A549 (cell line): Measurements from ENCODE around the gene CEP135. TPM values are rescaled to one million over a fixed set of nuclear protein-coding genes. Genes with fewer than 3 reads are reported as not detected.

Experiments
- ATAC-seq, 2 experiments: fragments of 200-7000 bp in 1 of 2; fragments of >200 bp in 1 of 2; cut with Nextera tagmentation in 1 of 2; cut with Tn5 transposase in 1 of 2; 3 replicates each; pipeline versions ENCODE4 v1.8.0 to v1.9.1; 2018 to 2020; ENCODE audit warnings: mild to moderate bottlenecking in 1 of 2, moderate library complexity in 1 of 2
- CTCF ChIA-PET: fragments of 300-600 bp; sonication (Branson Sonifier 250); formaldehyde crosslinking; extraction: SDS; loops from one replicate; lab custom pipeline; 2021; ENCODE audit warnings: antibody characterized with exemption, inconsistent platforms; lab: Yijun Ruan, JAX
- POLR2A ChIA-PET: fragments of 350-600 bp; formaldehyde crosslinking; extraction: SDS; loops from one replicate; lab custom pipeline; 2021; ENCODE audit warnings: antibody characterized with exemption, inconsistent platforms; lab: Yijun Ruan, JAX
- DNase-seq, 2 experiments: peaks; one replicate each; pipeline versions ENCODE4 v3.0.0 to v3.0.0-alpha.2; 2011 to 2016; ENCODE audit warnings: low read depth in 1 of 2, low spot score in 1 of 2
- FAIRE-seq: peaks from 2 replicates; lab custom pipeline; 2011; peaks lifted over from hg19 to GRCh38; lab: Jason Lieb, UNC
- H3K27ac ChIP-seq, 2 experiments: fragments of >200 bp; sonication (Bioruptor Twin); formaldehyde crosslinking; 3 replicates each; pipeline ENCODE4 v1.5.1; 2016 to 2017
- H3K4me1 ChIP-seq: fragments of >200 bp; sonication (Bioruptor Twin); formaldehyde crosslinking; 3 replicates; pipeline ENCODE4 v1.6.1; 2016
- H3K4me2 ChIP-seq: fragments of >200 bp; sonication (Bioruptor Twin); formaldehyde crosslinking; 3 replicates; pipeline ENCODE4 v1.6.1; 2016
- H3K4me3 ChIP-seq: fragments of >200 bp; sonication (Bioruptor Twin); formaldehyde crosslinking; 3 replicates; pipeline ENCODE4 v1.5.1; 2016
- H3K9me3 ChIP-seq: fragments of >200 bp; sonication (Bioruptor Twin); formaldehyde crosslinking; 3 replicates; pipeline ENCODE4 v1.6.1; 2016
- BHLHE40 ChIP-seq: IDR thresholded peaks from 2 replicates; pipeline ENCODE4 v1.6.1; 2012; ENCODE audit warnings: low read depth, low read length, inconsistent platforms
- CBX8 ChIP-seq: fragments of 200-600 bp; sonication (generic); IDR thresholded peaks from 2 replicates; pipeline ENCODE4 v1.6.1; 2016
- E2F6 ChIP-seq: IDR thresholded peaks from 2 replicates; pipeline ENCODE4 v1.6.1; 2012; ENCODE audit warnings: low read depth, borderline replicate concordance
- ELK1 ChIP-seq: fragments of 150-350 bp; IDR thresholded peaks from 2 replicates; pipeline ENCODE4 v1.6.1; 2014; ENCODE audit warnings: low read depth, mild to moderate bottlenecking, low read length
- EP300 ChIP-seq, 2 experiments: fragments of >200 bp; sonication (Bioruptor Twin); formaldehyde crosslinking; IDR thresholded peaks; 2 replicates in 1 of 2; 3 replicates in 1 of 2; pipeline ENCODE4 v1.6.1; 2016 to 2017
- ESRRA ChIP-seq: fragments of 150-350 bp; IDR thresholded peaks from 2 replicates; pipeline ENCODE4 v1.6.1; 2014; ENCODE audit warnings: mild to moderate bottlenecking, low read length, borderline replicate concordance
- FOSL2 ChIP-seq, 2 experiments: fragments of 450-650 bp in 1 of 2; fragments of >200 bp in 1 of 2; sonication (Bioruptor Twin) in 1 of 2; formaldehyde crosslinking; IDR thresholded peaks; 2 replicates each; pipeline versions ENCODE4 v1.5.0 to v1.6.1; 2016 to 2020; ENCODE audit warnings: mild to moderate bottlenecking in 1 of 2, moderate library complexity in 1 of 2
- FOXS1 ChIP-seq: fragments of 250-450 bp; sonication (Bioruptor Pico); IDR thresholded peaks from 2 replicates; pipeline ENCODE4 v1.5.0; 2020; ENCODE audit warnings: mild to moderate bottlenecking, moderate library complexity
- GATA3 ChIP-seq: IDR thresholded peaks from 2 replicates; pipeline ENCODE4 v1.6.1; 2012; ENCODE audit warnings: borderline replicate concordance
- HDAC2 ChIP-seq: fragments of 200-600 bp; sonication (generic); IDR thresholded peaks from 2 replicates; pipeline ENCODE4 v1.6.1; 2016
- HES2 ChIP-seq: fragments of >200 bp; sonication (Bioruptor Twin); formaldehyde crosslinking; IDR thresholded peaks from 2 replicates; pipeline ENCODE4 v1.6.1; 2016
- HEYL ChIP-seq: fragments of 250-450 bp; sonication (Bioruptor Pico); IDR thresholded peaks from 2 replicates; pipeline ENCODE4 v1.8.0; 2021; ENCODE audit warnings: mild to moderate bottlenecking, moderate library complexity
- HOXA7 ChIP-seq: fragments of 250-450 bp; sonication (Bioruptor Pico); IDR thresholded peaks from 2 replicates; pipeline ENCODE4 v1.5.0; 2020; ENCODE audit warnings: mild to moderate bottlenecking, moderate library complexity
- KDM1A ChIP-seq: fragments of 200-600 bp; sonication (generic); IDR thresholded peaks from 2 replicates; pipeline ENCODE4 v1.6.1; 2016; ENCODE audit warnings: low read depth, mild to moderate bottlenecking
- MYC ChIP-seq: IDR thresholded peaks from 2 replicates; pipeline ENCODE4 v1.6.1; 2012; ENCODE audit warnings: mild to moderate bottlenecking, inconsistent platforms, low read length, improper control_type of control experiment, borderline replicate concordance
- POLR2A ChIP-seq: IDR thresholded peaks from 2 replicates; pipeline ENCODE4 v1.6.1; 2012; ENCODE audit warnings: mild to moderate bottlenecking, low read length
- POLR2AphosphoS2 ChIP-seq: conservative IDR thresholded peaks from 2 replicates; pipeline ENCODE4 v1.6.1; 2012; ENCODE audit warnings: low read length, improper control_type of control experiment, inconsistent platforms
- REST ChIP-seq: fragments of 200-600 bp; sonication (generic); IDR thresholded peaks from 2 replicates; pipeline ENCODE4 v1.6.1; 2016; ENCODE audit warnings: antibody characterized with exemption, mild to moderate bottlenecking, moderate library complexity
- SMC3 ChIP-seq: fragments of >200 bp; sonication (Bioruptor Twin); formaldehyde crosslinking; IDR thresholded peaks from 3 replicates; pipeline ENCODE4 v1.6.1; 2018; ENCODE audit warnings: inconsistent platforms
- USF2 ChIP-seq: fragments of 450-650 bp; IDR thresholded peaks from 2 replicates; pipeline ENCODE4 v1.6.1; 2014; ENCODE audit warnings: antibody characterized with exemption
- WGBS: methylation state at CpG from one replicate; pipeline ENCODE4 v1.1.6; 2017; ENCODE audit errors: missing lambda C conversion rate; 5-methylcytosine and 5-hydroxymethylcytosine counted together
- polyA plus RNA-seq, 4 experiments: library from polyadenylated mRNA; depleted of rRNA in 3 of 4; stranded (reverse); fragments of >200 nt; fragmentation: RNase III in 1 of 4; extraction: RNeasy Plus Mini Kit Qiagen cat#74134 plus additional on column Dnase treatment in 1 of 4; gene quantifications; 2 replicates in 3 of 4; 3 replicates in 1 of 4; pipeline ENCODE4 v1.2.3, GENCODE V29; 2011 to 2017

CEP135 gene
- polyA plus RNA-seq, 2 of the 4 experiments (the other 2 are of a cell fraction) = 7.3 to 10.6 TPM

- POLR2A ChIA-PET = no interaction called here
- no peak overlapping the region for H3K4me2 ChIP-seq
- no peak for FAIRE-seq
Observed at GRCh38 chr4:55906323-55906722, 42.4 kb upstream of the CEP135 start.

GRCh38 chr4:55906989-55907388 lies 41.8 kb upstream of the CEP135 start:
- no peak overlapping the region for H3K27ac ChIP-seq
- H3K4me3 ChIP-seq = no peak overlapping the region
- ChIA-PET CTCF (interaction anchor here (1.0 kb wide), 1 partner anchor 39 kb away, joined by 3 read pairs; no protein-coding TSS in a partner anchor), POLR2A (no interaction called here)
- FAIRE-seq = no peak
- no peaks in the 10 kb centered on the region for H3K9me3 ChIP-seq
- H3K4me1 ChIP-seq = peaks cover 9% of the 10 kb centered on the region; the same call in 2 of the 3 replicates
- no peak for ATAC-seq
- DNase-seq = peak in 1 of 2 experiments; percentile 10
- H3K4me2 ChIP-seq = peak overlapping the region; percentile 25; the same call in 1 of the 3 replicates
- WGBS = 38% methylated on average over 3 of the region's 3 CpGs
- TF ChIP-seq FOSL2 (IDR thresholded peaks at IDR 0.05) = no peak
- TF ChIP-seq FOSL2 (CRISPR knock-in tag; IDR thresholded peaks at IDR 0.05) = peak; percentile 33; the same call in 1 of the 2 replicates
- no peak for TF ChIP-seq HEYL (CRISPR knock-in tag)

More at GRCh38 chr4:55906323-55906722, 42.4 kb upstream of the CEP135 start:
- no peak overlapping the region for H3K27ac ChIP-seq
- WGBS = 79% methylated on average over 6 of the region's 6 CpGs
- DNase-seq = no peak
- H3K4me3 ChIP-seq = no peak overlapping the region
- peaks cover 9% of the 10 kb centered on the region; the same call in 2 of the 3 replicates for H3K4me1 ChIP-seq
- TF ChIP-seq HOXA7 (CRISPR knock-in tag) (no peak), USF2 (no peak), BHLHE40 (no peak), HES2 (no peak), SMC3 (no peak), HDAC2 (no peak), KDM1A (no peak), ESRRA (no peak)
- ATAC-seq = no peak
- CTCF ChIA-PET = no interaction called here
- no peaks in the 10 kb centered on the region for H3K9me3 ChIP-seq

- FAIRE-seq = no peak
- H3K4me1 ChIP-seq = peaks cover 9% of the 10 kb centered on the region; the same call in 2 of the 3 replicates
- TF ChIP-seq E2F6 (no peak), HOXA7 (CRISPR knock-in tag) (no peak), HES2 (no peak), SMC3 (no peak), CBX8 (no peak)
- TF ChIP-seq, all 56 proteins: peak for 0
- Histone ChIP-seq H3K4me2 (peak overlapping the region; percentile 25; the same call in 1 of the 3 replicates), H3K9me3 (no peaks in the 10 kb centered on the region), H3K27ac (no peak overlapping the region), H3K4me3 (no peak overlapping the region)
- ATAC-seq (no peak), DNase-seq (no peak)
- ChIA-PET CTCF (interaction anchor here (1.0 kb wide), 1 partner anchor 40 kb away, joined by 3 read pairs; no protein-coding TSS in a partner anchor), POLR2A (no interaction called here)
Observed at GRCh38 chr4:55907469-55907868, 41.3 kb upstream of the CEP135 start.

GRCh38 chr4:55910140-55910539 lies 38.6 kb upstream of the CEP135 start:
- Histone ChIP-seq H3K27ac (no peak overlapping the region), H3K4me3 (no peak overlapping the region), H3K4me2 (no peak overlapping the region), H3K9me3 (no peaks in the 10 kb centered on the region), H3K4me1 (peaks cover 9% of the 10 kb centered on the region; the same call in 2 of the 3 replicates)
- no peak for TF ChIP-seq KDM1A
- TF ChIP-seq EP300 (IDR thresholded peaks at IDR 0.05) = no peak
- no peak for TF ChIP-seq SMC3
- TF ChIP-seq POLR2A = no peak
- POLR2A ChIA-PET = no interaction called here
- DNase-seq = no peak
- no peak for FAIRE-seq
- CTCF ChIA-PET = interaction anchor here (1.2 kb wide), 1 partner anchor 10 kb away, joined by 3 read pairs; no protein-coding TSS in a partner anchor
- ATAC-seq = peak in 1 of 2 experiments; percentile 39; a peak in 1 of 6 replicates
- WGBS = 90% methylated on average over 1 of the region's 1 CpG

- CTCF ChIA-PET = no interaction called here
- Histone ChIP-seq H3K4me3 (no peak overlapping the region), H3K27ac (no peak overlapping the region), H3K4me1 (peaks cover 3% of the 10 kb centered on the region; the same call in 2 of the 3 replicates), H3K9me3 (no peaks in the 10 kb centered on the region), H3K4me2 (no peak overlapping the region)
- ATAC-seq (no peak), FAIRE-seq (no peak), DNase-seq (no peak)
- POLR2A ChIA-PET = no interaction called here
- WGBS = 63% methylated on average over 6 of the region's 6 CpGs
- TF ChIP-seq MYC (no peak), FOXS1 (CRISPR knock-in tag) (no peak), HEYL (CRISPR knock-in tag) (no peak), GATA3 (no peak), POLR2AphosphoS2 (no peak), REST (no peak), ELK1 (no peak)
Observed at GRCh38 chr4:55912249-55912648, 36.5 kb upstream of the CEP135 start.
